KG1 (cell line): ENCODE results near the gene SLC12A5.

ENCODE experiments used
- DNase-seq: peaks from one replicate; lab custom pipeline; 2025; lab: John Stamatoyannopoulos, UW

SLC12A5 gene

GRCh38 chr20:46027245-46027853 lies 1.7 kb upstream of the SLC12A5 start:
- no peak for DNase-seq

GRCh38 chr20:46028110-46028509 lies 905 bp upstream of the SLC12A5 start:
- DNase-seq, result no peak

GRCh38 chr20:46030284-46031013 lies 1.4 kb downstream of the SLC12A5 start:
- DNase-seq, result no peak

GRCh38 chr20:46031014-46031569 lies 2.1 kb downstream of the SLC12A5 start:
- DNase-seq, result no peak

- no peak for DNase-seq
These were observed 2.8 kb downstream of the SLC12A5 start for GRCh38 chr20:46031701-46032254.

GRCh38 chr20:46034039-46034438 lies 5.0 kb downstream of the SLC12A5 start:
- no peak for DNase-seq

GRCh38 chr20:46035253-46035652 lies 6.2 kb downstream of the SLC12A5 start:
- DNase-seq, result no peak

- DNase-seq, result no peak
These were observed 6.7 kb downstream of the SLC12A5 start for GRCh38 chr20:46035713-46036112.

- DNase-seq, result no peak
These were observed 7.4 kb downstream of the SLC12A5 start for GRCh38 chr20:46036370-46036769.

GRCh38 chr20:46037036-46037435 lies 8.0 kb downstream of the SLC12A5 start:
- DNase-seq, result no peak

GRCh38 chr20:46040902-46041535 lies 12.0 kb downstream of the SLC12A5 start:
- no peak for DNase-seq

GRCh38 chr20:46043556-46043955 lies 14.5 kb downstream of the SLC12A5 start:
- no peak for DNase-seq

- DNase-seq, result no peak
These were observed 15.9 kb downstream of the SLC12A5 start for GRCh38 chr20:46044896-46045295.

GRCh38 chr20:46046588-46047310 lies 17.7 kb downstream of the SLC12A5 start:
- DNase-seq, result no peak

GRCh38 chr20:46047821-46048220 lies 18.8 kb downstream of the SLC12A5 start:
- DNase-seq, result no peak

GRCh38 chr20:46049190-46049589 lies 20.2 kb downstream of the SLC12A5 start:
- DNase-seq, result no peak

GRCh38 chr20:46049815-46050214 lies 20.8 kb downstream of the SLC12A5 start:
- DNase-seq, result no peak

GRCh38 chr20:46050444-46050843 lies 21.4 kb downstream of the SLC12A5 start:
- no peak for DNase-seq

- DNase-seq, result no peak
These were observed 21.9 kb downstream of the SLC12A5 start for GRCh38 chr20:46050885-46051284.

GRCh38 chr20:46051556-46052308 lies 22.7 kb downstream of the SLC12A5 start:
- no peak for DNase-seq

- DNase-seq, result no peak
These were observed 24.4 kb downstream of the SLC12A5 start for GRCh38 chr20:46053416-46053815.
